OCI-LY3 (cell line): ENCODE results near the gene SIK3.
"Not testable (repeated sequence)": the region's sequence is repeated elsewhere in the genome, so short reads cannot be mapped to it uniquely, and the experiment has no call there.

Experiments
- EZH2phosphoT487 ChIP-seq: fragments of 200-600 bp; shearing (Covaris generic); IDR thresholded peaks from 2 replicates; pipeline ENCODE4 v1.6.1; 2018; ENCODE audit warnings: antibody characterized with exemption, mixed run types, low read depth
- TF ChIP-seq, protein P1 (sequence below): fragments of 200-600, 300-600 bp; sonication (generic); IDR thresholded peaks from 2 replicates; pipeline ENCODE4 v1.5.1; 2014; ENCODE audit warnings: antibody characterized with exemption, low read length, low read depth

DNA sequence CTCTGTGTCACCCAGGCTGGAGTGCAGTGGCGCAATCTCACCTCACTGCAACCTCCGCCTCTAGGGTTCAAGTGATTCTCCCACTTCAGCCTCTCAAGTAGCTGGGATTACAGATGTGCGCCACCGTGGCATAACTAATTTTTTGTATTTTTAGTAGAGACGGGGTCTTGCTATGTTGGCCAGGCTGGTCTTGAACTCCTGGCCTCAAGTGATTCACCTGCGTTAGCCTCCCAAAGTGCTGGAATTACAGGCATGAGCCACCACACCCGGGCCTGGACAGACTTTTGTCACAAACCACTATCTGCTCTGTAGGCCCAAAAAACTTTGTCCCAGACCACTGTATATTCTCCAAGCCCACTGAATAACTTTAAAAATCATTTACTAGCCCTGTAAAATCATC lies 74.5 kb downstream of the SIK3 start:
- TF ChIP-seq, protein P1, sequence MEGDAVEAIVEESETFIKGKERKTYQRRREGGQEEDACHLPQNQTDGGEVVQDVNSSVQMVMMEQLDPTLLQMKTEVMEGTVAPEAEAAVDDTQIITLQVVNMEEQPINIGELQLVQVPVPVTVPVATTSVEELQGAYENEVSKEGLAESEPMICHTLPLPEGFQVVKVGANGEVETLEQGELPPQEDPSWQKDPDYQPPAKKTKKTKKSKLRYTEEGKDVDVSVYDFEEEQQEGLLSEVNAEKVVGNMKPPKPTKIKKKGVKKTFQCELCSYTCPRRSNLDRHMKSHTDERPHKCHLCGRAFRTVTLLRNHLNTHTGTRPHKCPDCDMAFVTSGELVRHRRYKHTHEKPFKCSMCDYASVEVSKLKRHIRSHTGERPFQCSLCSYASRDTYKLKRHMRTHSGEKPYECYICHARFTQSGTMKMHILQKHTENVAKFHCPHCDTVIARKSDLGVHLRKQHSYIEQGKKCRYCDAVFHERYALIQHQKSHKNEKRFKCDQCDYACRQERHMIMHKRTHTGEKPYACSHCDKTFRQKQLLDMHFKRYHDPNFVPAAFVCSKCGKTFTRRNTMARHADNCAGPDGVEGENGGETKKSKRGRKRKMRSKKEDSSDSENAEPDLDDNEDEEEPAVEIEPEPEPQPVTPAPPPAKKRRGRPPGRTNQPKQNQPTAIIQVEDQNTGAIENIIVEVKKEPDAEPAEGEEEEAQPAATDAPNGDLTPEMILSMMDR, result not testable (repeated sequence)
- TF ChIP-seq EZH2phosphoT487, result not testable (repeated sequence)
